ENCODE data around the gene TPTE.
"Not testable (repeated sequence)": the region's sequence is repeated elsewhere in the genome, so short reads cannot be mapped to it uniquely, and the experiment has no call there.

The TPTE gene

DNA sequence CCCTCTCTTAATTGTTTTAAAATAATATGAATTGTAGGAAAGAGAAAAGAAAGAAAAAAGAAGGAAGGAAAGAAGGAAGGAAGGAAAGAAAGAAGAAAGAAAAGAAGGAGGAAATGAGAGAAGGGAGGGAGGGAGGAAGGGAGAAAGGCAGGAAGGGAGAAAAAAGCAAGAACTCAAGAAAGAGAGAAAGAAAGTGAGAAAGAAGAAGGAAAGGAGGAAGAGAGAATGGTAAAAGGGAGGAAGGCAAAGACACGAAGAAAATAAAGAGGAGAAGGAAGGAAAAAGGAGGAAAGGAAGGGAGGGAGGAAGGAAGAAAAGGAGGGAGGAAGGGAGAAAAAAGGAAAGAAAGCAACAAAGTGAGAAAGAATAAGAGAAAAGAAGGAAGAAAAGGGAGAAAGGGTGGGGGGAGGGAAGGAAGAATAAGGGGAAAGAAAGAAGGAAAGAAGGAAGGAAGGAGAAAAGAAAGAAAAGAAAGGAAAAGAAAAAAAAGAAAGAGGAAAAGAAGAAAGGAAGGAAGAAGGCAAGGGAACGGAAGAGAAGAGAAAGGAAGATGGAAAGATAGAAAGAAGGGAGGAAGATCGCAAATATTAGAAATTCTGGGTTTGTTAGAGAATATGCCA lies 95.9 kb downstream of the TPTE start:
- H3K4me3 ChIP-seq (ENCODE audit: low read length); H3K9ac ChIP-seq (ENCODE audit: low read depth, low read length); H3K4me1 ChIP-seq (ENCODE audit: insufficient read depth, low read length); H3K27me3 ChIP-seq (ENCODE audit: insufficient read depth, low read length); H3K36me3 ChIP-seq (ENCODE audit: insufficient read depth, low read length); H3K27ac ChIP-seq (ENCODE audit: low read depth, low read length): not testable (repeated sequence)
- peaks cover 72% of the 10 kb centered on the region for H3K9me3 ChIP-seq (ENCODE audit: insufficient read depth, low read depth, low read length)
- WGBS = 67% methylated on average over 3 of the region's 3 CpGs

DNA sequence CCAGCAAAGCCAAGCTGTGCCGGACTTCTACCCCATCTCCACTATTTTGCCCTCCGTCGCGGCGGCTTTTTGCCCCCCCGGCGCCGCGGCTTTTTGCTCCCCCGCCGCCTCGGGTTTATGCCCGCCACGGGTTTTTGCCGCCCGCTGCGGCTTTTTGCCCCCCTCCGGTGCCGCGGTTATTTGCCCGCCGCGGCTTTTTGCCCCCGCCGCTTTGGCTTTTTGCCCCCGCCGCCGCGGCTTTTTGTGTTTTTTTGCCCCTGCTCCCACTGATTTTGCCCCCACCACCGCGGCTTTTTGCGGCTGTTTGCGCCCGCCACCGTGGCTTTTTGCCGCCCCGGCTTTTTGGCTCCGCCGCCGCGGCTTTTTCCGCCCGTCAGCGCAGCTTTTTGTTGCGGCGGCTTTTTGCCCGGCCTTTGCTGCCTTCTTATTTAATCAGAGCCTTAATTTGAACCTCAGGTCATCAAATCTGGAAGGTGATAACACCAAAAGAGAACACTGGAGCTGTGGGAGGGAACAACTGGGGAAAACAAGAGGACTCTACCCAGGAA lies 106.0 kb downstream of the TPTE start:
- no peak overlapping the region for H3K27ac ChIP-seq (ENCODE audit: low read depth, low read length)
- H3K27me3 ChIP-seq (ENCODE audit: insufficient read depth, low read length) = no peaks in the 10 kb centered on the region
- WGBS = 85% methylated on average over 47 of the region's 47 CpGs
- peaks cover 74% of the 10 kb centered on the region for H3K9me3 ChIP-seq (ENCODE audit: insufficient read depth, low read depth, low read length)
- no peak overlapping the region for H3K9ac ChIP-seq (ENCODE audit: low read depth, low read length)
- H3K4me3 ChIP-seq (ENCODE audit: low read length) = no peak overlapping the region
- no peaks in the 10 kb centered on the region for H3K36me3 ChIP-seq (ENCODE audit: insufficient read depth, low read length)
- no peaks in the 10 kb centered on the region for H3K4me1 ChIP-seq (ENCODE audit: insufficient read depth, low read length)

DNA sequence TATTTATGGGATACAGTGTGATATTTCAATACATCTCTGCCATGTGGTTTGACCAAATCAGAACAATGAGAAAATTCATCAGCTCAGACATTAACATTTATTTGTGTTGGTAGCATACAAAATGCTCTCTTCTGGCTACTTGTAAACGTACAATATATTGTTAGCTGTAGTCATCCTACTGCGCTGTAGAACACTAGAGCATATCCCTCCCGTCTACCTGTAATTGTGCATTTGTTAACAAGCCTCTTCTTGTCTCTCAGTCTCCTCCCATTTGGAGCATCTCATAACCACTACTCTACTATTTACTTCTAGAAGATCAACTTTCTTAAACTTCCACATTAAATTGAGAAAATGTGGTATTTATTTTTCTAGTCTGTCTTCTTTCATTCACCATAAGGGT lies 107.9 kb downstream of the TPTE start:
- peaks cover 65% of the 10 kb centered on the region for H3K9me3 ChIP-seq (ENCODE audit: insufficient read depth, low read depth, low read length)
- H3K36me3 ChIP-seq (ENCODE audit: insufficient read depth, low read length); H3K4me3 ChIP-seq (ENCODE audit: low read length); H3K27me3 ChIP-seq (ENCODE audit: insufficient read depth, low read length); H3K27ac ChIP-seq (ENCODE audit: low read depth, low read length); H3K9ac ChIP-seq (ENCODE audit: low read depth, low read length); H3K4me1 ChIP-seq (ENCODE audit: insufficient read depth, low read length): not testable (repeated sequence)
- WGBS = 93% methylated on average over 3 of the region's 3 CpGs

DNA sequence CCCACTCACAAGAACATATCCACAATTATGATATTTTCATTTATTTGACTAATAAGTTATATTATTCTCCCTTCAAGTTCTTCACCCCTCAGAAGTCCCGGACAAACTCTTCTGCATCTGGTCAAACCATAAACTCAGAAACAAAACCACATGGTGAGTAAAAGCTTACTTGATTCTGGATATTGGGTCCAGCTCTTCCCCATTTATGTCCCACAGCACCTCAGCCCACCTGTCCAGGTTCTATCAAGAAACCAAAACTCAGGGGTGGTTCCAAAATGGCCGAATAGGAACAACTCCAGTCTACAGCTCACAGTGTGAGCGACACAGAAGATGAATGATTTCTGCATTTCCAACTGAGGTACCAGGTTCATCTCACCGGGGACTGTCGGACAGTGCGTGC lies 109.4 kb downstream of the TPTE start:
- not testable (repeated sequence) for H3K9ac ChIP-seq (ENCODE audit: low read depth, low read length); H3K4me3 ChIP-seq (ENCODE audit: low read length); H3K4me1 ChIP-seq (ENCODE audit: insufficient read depth, low read length); H3K36me3 ChIP-seq (ENCODE audit: insufficient read depth, low read length); H3K27ac ChIP-seq (ENCODE audit: low read depth, low read length); H3K27me3 ChIP-seq (ENCODE audit: insufficient read depth, low read length)
- WGBS = 70% methylated on average over 6 of the region's 6 CpGs
- peaks cover 60% of the 10 kb centered on the region for H3K9me3 ChIP-seq (ENCODE audit: insufficient read depth, low read depth, low read length)

DNA sequence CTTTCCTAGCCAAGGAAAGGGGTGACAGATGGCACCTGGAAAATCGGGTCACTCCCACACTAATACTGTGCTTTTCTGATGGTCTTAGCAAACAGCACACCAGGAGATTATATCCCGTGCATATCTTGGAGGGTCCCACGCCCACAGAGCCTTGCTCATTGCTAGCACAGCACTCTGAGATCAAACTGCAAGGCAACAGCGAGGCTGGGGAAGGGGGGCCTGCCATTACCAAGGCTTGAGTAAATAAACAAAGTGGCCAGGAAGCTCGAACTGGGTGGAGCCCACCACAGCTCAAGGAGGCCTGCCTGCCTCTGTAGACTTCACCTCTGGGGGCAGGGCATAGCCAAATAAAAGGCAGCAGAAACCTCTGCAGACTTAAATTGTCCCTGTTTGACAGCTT lies 109.9 kb downstream of the TPTE start:
- H3K4me1 ChIP-seq (ENCODE audit: insufficient read depth, low read length); H3K36me3 ChIP-seq (ENCODE audit: insufficient read depth, low read length); H3K9ac ChIP-seq (ENCODE audit: low read depth, low read length); H3K4me3 ChIP-seq (ENCODE audit: low read length); H3K27ac ChIP-seq (ENCODE audit: low read depth, low read length); H3K27me3 ChIP-seq (ENCODE audit: insufficient read depth, low read length): not testable (repeated sequence)
- 74% methylated on average over 5 of the region's 5 CpGs for WGBS
- peaks cover 60% of the 10 kb centered on the region for H3K9me3 ChIP-seq (ENCODE audit: insufficient read depth, low read depth, low read length)

DNA sequence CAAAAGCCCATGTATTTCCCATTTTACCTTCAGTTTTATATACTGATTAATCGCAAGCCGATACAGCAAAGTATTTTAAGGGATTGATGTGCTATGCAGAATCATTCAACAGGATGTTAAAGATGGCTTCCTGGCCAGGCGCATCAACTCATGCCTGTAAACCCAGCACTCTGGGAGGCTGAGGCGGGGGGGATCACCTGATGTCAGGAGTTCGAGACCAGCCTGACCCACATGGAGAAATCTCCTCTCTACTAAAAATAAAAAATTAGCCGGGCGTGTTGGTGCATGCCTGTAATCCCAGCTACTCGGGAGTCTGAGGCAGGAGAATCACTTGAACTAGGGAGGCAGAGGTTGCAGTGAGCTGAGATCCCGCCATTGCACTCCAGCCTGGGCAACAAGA lies 116.8 kb downstream of the TPTE start:
- not testable (repeated sequence) for H3K36me3 ChIP-seq (ENCODE audit: insufficient read depth, low read length); H3K27me3 ChIP-seq (ENCODE audit: insufficient read depth, low read length); H3K4me1 ChIP-seq (ENCODE audit: insufficient read depth, low read length); H3K9ac ChIP-seq (ENCODE audit: low read depth, low read length); H3K27ac ChIP-seq (ENCODE audit: low read depth, low read length); H3K4me3 ChIP-seq (ENCODE audit: low read length)
- peaks cover 73% of the 10 kb centered on the region for H3K9me3 ChIP-seq (ENCODE audit: insufficient read depth, low read depth, low read length)
- WGBS = 77% methylated on average over 9 of the region's 9 CpGs

DNA sequence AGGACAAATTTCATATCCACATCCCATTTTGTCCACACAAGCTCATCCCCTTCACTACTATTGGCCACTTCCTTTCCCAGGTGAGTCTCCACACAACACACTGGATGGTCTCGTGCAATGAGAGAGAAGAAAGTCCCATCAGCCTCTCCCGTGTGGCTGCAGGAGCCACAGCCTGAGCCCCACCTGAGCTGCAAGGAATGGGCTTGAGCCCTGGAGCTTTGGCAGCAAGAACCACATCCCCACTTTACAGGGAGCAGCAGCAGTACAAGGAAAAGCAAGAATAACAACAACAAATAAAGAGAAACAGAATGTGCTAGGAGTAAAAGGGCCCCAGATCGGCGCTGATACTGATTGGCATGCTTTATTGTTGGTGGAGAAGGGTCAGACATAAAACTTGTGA lies 117.7 kb downstream of the TPTE start:
- Histone ChIP-seq H3K4me3 (ENCODE audit: low read length) (0 out of 2 replicates have a peak overlapping the region, but pooled peaks have one; percentile 5), H3K27ac (ENCODE audit: low read depth, low read length) (no peak overlapping the region), H3K9ac (ENCODE audit: low read depth, low read length) (no peak overlapping the region), H3K27me3 (ENCODE audit: insufficient read depth, low read length) (no peaks in the 10 kb centered on the region), H3K9me3 (ENCODE audit: insufficient read depth, low read depth, low read length) (peaks cover 83% of the 10 kb centered on the region), H3K36me3 (ENCODE audit: insufficient read depth, low read length) (no peaks in the 10 kb centered on the region), H3K4me1 (ENCODE audit: insufficient read depth, low read length) (no peaks in the 10 kb centered on the region)
- WGBS = 79% methylated on average over 4 of the region's 4 CpGs

DNA sequence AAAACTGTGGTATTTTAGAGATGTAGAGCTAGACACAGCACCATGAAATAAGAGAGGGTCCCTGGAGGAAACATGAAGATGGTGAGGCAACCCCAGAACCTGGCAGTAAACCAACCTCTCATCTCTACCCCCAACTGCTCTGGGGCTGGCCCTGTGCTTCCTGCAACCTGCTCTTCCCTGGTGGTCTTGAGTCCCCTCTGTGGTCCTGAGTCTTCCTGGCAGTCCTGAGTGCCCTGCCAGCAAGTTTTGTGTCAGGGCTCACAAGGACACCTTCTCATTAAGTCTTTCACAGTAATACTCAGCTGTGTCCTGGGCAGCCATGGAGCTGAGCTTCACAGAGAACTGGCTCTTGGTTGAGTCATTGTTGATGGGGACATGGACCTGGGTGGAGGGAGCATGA lies 118.4 kb downstream of the TPTE start:
- not testable (repeated sequence) for H3K9ac ChIP-seq (ENCODE audit: low read depth, low read length); H3K27ac ChIP-seq (ENCODE audit: low read depth, low read length); H3K4me1 ChIP-seq (ENCODE audit: insufficient read depth, low read length); H3K36me3 ChIP-seq (ENCODE audit: insufficient read depth, low read length); H3K27me3 ChIP-seq (ENCODE audit: insufficient read depth, low read length); H3K4me3 ChIP-seq (ENCODE audit: low read length)
- H3K9me3 ChIP-seq (ENCODE audit: insufficient read depth, low read depth, low read length) = peaks cover 84% of the 10 kb centered on the region

DNA sequence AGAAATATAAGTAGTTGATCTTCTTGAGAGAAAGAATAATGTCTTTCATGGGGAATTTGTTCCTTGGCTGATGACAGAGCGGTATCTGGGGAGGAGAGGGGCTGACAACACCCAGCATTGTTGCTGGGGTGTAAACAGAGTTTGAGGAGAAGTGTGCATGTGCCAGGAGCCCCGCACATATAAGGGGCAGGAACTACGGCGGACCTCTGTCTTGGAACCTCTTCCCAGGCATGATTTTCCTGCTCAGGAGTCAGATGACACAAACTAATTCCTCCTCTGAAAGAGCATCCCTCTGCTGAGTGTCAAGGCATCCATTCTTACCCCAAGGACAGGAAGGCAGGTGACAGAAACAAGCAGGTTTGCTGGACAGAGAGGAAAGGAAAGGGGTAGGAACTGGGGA lies 119.1 kb downstream of the TPTE start:
- Histone ChIP-seq H3K9ac (ENCODE audit: low read depth, low read length) (no peak overlapping the region), H3K4me1 (ENCODE audit: insufficient read depth, low read length) (no peaks in the 10 kb centered on the region), H3K27me3 (ENCODE audit: insufficient read depth, low read length) (no peaks in the 10 kb centered on the region), H3K9me3 (ENCODE audit: insufficient read depth, low read depth, low read length) (peaks cover 87% of the 10 kb centered on the region), H3K36me3 (ENCODE audit: insufficient read depth, low read length) (no peaks in the 10 kb centered on the region), H3K27ac (ENCODE audit: low read depth, low read length) (no peak overlapping the region), H3K4me3 (ENCODE audit: low read length) (no peak overlapping the region)
- WGBS = 44% methylated on average over 4 of the region's 4 CpGs

DNA sequence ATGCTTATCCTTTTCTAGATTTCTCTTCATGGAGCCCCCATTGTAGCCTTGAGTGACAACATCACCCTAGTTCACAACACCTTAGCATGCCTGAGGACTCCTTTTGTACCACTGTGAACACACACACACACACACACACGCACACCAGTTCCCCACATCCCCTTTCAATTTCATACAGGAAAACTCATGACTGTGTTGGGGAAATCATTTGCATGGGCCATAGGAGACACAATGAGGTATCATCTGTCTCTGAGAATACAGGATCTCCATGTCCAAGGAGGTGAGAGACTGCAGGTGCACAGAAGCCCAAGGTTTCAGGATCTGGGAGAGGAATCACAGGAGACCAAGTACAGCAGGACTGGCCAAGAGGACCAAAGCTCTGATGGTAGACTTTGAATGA lies 119.7 kb downstream of the TPTE start:
- no peaks in the 10 kb centered on the region for H3K27me3 ChIP-seq (ENCODE audit: insufficient read depth, low read length)
- H3K36me3 ChIP-seq (ENCODE audit: insufficient read depth, low read length) = no peaks in the 10 kb centered on the region
- peaks cover 91% of the 10 kb centered on the region for H3K9me3 ChIP-seq (ENCODE audit: insufficient read depth, low read depth, low read length)
- H3K9ac ChIP-seq (ENCODE audit: low read depth, low read length) = no peak overlapping the region
- no peak overlapping the region for H3K27ac ChIP-seq (ENCODE audit: low read depth, low read length)
- no peaks in the 10 kb centered on the region for H3K4me1 ChIP-seq (ENCODE audit: insufficient read depth, low read length)
- no peak overlapping the region for H3K4me3 ChIP-seq (ENCODE audit: low read length)
- 40% methylated on average over 1 of the region's 1 CpG for WGBS

DNA sequence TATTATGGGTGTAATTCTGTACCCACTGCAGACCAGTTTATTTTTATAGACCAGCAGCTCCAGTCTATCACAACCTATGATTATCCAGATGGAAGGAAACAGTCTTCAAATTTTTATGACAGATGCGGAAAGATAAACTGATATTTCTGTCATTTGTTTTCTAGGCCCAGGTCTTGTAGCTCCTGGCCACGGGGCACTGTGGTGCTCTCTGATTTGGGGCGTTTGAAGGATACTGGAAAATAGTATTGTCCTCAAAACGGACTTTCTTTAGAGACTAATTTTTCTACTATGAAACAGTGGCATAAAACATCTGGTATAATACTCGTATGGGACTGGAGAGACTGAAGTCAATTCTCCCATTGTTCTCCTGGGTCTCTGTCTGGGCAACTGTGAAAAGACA lies 124.3 kb downstream of the TPTE start:
- not testable (repeated sequence) for H3K9ac ChIP-seq (ENCODE audit: low read depth, low read length); H3K27me3 ChIP-seq (ENCODE audit: insufficient read depth, low read length); H3K4me1 ChIP-seq (ENCODE audit: insufficient read depth, low read length); H3K27ac ChIP-seq (ENCODE audit: low read depth, low read length); H3K36me3 ChIP-seq (ENCODE audit: insufficient read depth, low read length); H3K4me3 ChIP-seq (ENCODE audit: low read length)
- H3K9me3 ChIP-seq (ENCODE audit: insufficient read depth, low read depth, low read length) = peaks cover 95% of the 10 kb centered on the region
- WGBS = 54% methylated on average over 4 of the region's 5 CpGs

All from HUES64 (cell line).